Effector memory CD8-positive, alpha-beta T cell (primary cell): ENCODE measurements around the gene SDHB.
"Not testable (repeated sequence)": the region's sequence is repeated elsewhere in the genome, so short reads cannot be mapped to it uniquely, and the experiment has no call there.

Source experiments
- ATAC-seq: fragments of 150-1000 bp; cut with Tn5 transposase; replicated peaks from 2 replicates; pipeline ENCODE4 v1.10.0; 2021; ENCODE audit warnings: mild to moderate bottlenecking, moderate library complexity
- DNase-seq, 3 experiments: peaks; one replicate each; pipeline ENCODE4 v3.0.0; 2021
- H3K27ac Mint-ChIP-seq, 2 donors: one replicate each; pipeline ENCODE4 v1.8.0; 2022; ENCODE audit warnings: mild to moderate bottlenecking in 2 of 2, mixed read lengths in 2 of 2, moderate library complexity in 2 of 2
- H3K27me3 Mint-ChIP-seq, 2 donors: one replicate each; pipeline ENCODE4 v1.8.0; 2022; ENCODE audit warnings: mixed read lengths in 2 of 2
- H3K36me3 Mint-ChIP-seq: one replicate; pipeline ENCODE4 v1.8.0; 2022; ENCODE audit warnings: mild to moderate bottlenecking, moderate library complexity, mixed read lengths; ENCODE audit not compliant: insufficient read depth
- H3K4me1 Mint-ChIP-seq, 2 donors: one replicate each; pipeline ENCODE4 v1.8.0; 2022; ENCODE audit warnings: low read depth in 2 of 2, mixed read lengths in 2 of 2
- H3K4me3 Mint-ChIP-seq, 2 donors: one replicate each; pipeline ENCODE4 v1.8.0; 2022; ENCODE audit warnings: mild to moderate bottlenecking in 2 of 2, mixed read lengths in 2 of 2, moderate library complexity in 2 of 2
- H3K9me3 Mint-ChIP-seq, 2 donors: one replicate each; pipeline ENCODE4 v1.8.0; 2022; ENCODE audit warnings: mixed read lengths in 2 of 2

Gene SDHB

DNA sequence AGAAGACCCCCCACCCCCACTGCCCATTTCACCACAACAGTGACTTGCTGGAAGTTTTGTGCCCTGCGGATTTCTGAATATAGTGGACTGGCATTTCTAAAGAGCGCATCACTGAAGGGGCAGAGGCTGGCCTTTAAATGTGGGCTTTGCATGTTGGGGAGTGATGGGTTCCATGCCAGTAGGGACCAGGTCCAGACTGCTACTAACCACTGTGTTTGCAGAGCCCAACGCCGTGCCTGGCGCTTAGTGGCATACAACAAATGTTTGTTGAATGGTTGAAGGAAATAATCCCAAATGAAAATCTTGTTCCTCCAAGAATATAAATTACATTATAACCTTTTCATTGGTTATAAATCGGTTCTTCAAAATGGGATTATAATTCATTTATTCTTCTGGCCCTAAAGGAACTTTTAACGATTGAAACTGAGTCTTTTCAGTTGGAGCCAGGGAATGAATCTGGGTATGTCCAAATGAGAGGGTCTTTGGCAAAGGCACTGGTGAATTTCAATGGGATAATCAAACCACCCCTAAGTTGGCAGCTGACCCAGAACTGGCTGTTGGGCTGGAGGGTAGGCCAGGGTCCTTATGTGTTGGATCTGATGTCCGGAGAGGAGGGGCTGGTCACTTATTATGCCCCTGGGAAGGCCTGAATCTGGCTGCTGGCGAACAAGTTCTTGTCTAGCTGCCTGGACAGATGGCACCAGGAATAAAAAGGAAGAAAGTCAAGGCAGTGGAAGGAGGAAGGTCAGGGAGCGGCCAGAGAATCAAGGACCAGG lies 13.8 kb upstream of the SDHB start:
- ATAC-seq (no peak), DNase-seq (no peak)
- no peaks in the 10 kb centered on the region for H3K9me3 Mint-ChIP-seq
- H3K27me3 Mint-ChIP-seq: no peaks in the 10 kb centered on the region
- H3K4me1 Mint-ChIP-seq: no peaks in the 10 kb centered on the region
- H3K27ac Mint-ChIP-seq: no peak overlapping the region
- no peak overlapping the region for H3K4me3 Mint-ChIP-seq
- H3K36me3 Mint-ChIP-seq: no peaks in the 10 kb centered on the region

DNA sequence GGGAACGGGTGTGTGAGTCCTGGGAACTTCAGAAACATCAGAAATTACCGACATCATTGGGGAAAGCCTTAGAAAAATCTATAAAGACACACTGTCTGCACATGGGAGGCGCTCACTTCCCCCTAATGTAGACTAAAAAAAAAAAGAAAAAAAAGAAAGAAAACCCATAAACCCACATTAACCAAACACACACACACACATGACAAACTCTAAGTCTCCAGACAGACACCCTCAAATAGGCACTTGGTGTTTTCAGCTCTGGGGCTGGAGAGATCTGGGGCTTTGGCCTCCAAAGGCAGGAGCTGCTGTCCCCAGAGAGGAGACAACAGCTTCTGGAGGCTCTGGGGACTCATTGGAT lies 13.2 kb upstream of the SDHB start:
- Mint-ChIP-seq H3K27me3 (peaks cover 1 to 3% of the 10 kb centered on the region in 2 donors), H3K4me1 (no peaks in the 10 kb centered on the region), H3K9me3 (no peaks in the 10 kb centered on the region), H3K27ac (no peak overlapping the region), H3K4me3 (no peak overlapping the region), H3K36me3 (no peaks in the 10 kb centered on the region)
- DNase-seq (no peak), ATAC-seq (no peak)

DNA sequence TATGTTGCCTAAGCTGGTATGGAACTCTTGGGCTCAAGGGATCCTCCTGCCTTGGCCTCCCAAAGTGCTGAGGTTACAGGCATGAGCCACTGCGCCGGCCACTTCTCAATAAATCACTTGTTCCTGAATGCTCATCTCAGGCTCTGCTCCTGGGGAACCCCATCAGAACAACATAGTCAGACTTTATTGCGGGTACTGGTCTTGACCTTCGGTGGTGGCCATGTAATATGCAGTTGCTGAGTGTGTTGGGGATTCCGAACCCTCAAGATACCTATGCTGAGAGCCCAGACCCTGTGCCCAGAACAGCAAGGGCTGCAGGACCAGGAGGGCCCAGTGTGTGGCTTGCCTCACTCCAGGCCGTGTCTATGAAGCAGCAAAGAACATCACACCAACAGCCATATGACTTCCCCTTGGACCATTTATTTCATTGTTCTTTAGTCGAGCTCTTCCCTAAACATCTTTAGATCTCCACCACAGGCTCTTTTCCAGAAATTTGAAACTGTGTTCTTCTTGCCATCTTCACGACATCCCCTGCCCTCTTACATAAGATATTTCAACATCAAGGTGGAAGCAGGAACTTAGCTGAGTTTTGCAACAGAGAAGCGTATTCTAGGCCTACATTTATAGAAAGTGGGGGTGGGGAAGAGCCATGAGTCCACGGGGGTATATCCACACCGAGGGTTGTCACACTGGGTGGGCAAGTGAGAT lies 12.7 kb upstream of the SDHB start:
- Mint-ChIP-seq H3K36me3 (no peaks in the 10 kb centered on the region), H3K4me1 (no peaks in the 10 kb centered on the region), H3K27ac (no peak overlapping the region), H3K27me3 (peaks cover 6 to 8% of the 10 kb centered on the region in 2 donors), H3K4me3 (no peak overlapping the region), H3K9me3 (no peaks in the 10 kb centered on the region)
- no peak for DNase-seq
- no peak for ATAC-seq

- Mint-ChIP-seq H3K4me3 (no peak overlapping the region), H3K36me3 (no peaks in the 10 kb centered on the region), H3K27ac (no peak overlapping the region), H3K27me3 (peaks cover 8 to 10% of the 10 kb centered on the region in 2 donors), H3K4me1 (no peaks in the 10 kb centered on the region), H3K9me3 (no peaks in the 10 kb centered on the region)
- ATAC-seq (no peak), DNase-seq (no peak)
Measured at GRCh38 chr1:17065666-17066065, 11.8 kb upstream of the SDHB start.

GRCh38 chr1:17062751-17063150 lies 8.9 kb upstream of the SDHB start:
- H3K9me3 Mint-ChIP-seq, H3K36me3 Mint-ChIP-seq, H3K4me1 Mint-ChIP-seq, H3K4me3 Mint-ChIP-seq, DNase-seq, ATAC-seq, H3K27ac Mint-ChIP-seq: not testable (repeated sequence)
- H3K27me3 Mint-ChIP-seq: peaks cover 8 to 19% of the 10 kb centered on the region in 2 donors

- ATAC-seq: no peak
Measured at GRCh38 chr1:17061892-17062291, 8.1 kb upstream of the SDHB start.

GRCh38 chr1:17061486-17061885 lies 7.7 kb upstream of the SDHB start:
- ATAC-seq (no peak), DNase-seq (no peak)
- Mint-ChIP-seq H3K9me3 (no peaks in the 10 kb centered on the region), H3K4me1 (peaks cover 0 to 2% of the 10 kb centered on the region in 2 donors), H3K36me3 (no peaks in the 10 kb centered on the region), H3K4me3 (no peak overlapping the region), H3K27ac (no peak overlapping the region), H3K27me3 (peaks cover 8 to 19% of the 10 kb centered on the region in 2 donors)

More at GRCh38 chr1:17061892-17062291, 8.1 kb upstream of the SDHB start:
- Mint-ChIP-seq H3K27ac (no peak overlapping the region), H3K4me1 (peaks cover 0 to 2% of the 10 kb centered on the region in 2 donors), H3K27me3 (peaks cover 8 to 19% of the 10 kb centered on the region in 2 donors), H3K4me3 (no peak overlapping the region), H3K9me3 (no peaks in the 10 kb centered on the region), H3K36me3 (no peaks in the 10 kb centered on the region)
- DNase-seq: no peak

DNA sequence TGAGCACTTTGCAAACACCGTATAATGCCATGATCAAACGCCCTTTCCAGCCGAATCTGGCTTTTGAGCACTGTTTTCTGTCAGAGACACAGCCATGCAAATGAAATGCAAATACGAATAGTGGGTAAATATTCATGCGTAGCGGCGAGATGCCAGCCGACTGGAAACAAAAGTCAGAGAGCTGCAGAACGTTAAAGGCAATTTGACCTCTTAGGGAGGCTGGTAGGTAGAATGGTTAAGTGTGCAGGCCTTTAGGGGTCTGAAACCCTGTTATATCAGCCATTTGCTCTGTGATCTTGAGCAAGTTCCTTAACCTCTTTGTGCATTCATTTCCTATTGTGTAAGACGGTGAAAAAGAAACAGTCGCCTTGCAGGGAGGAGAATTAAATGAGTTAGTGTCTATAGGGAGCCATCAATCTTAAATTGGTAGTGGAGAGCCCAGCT lies 6.5 kb upstream of the SDHB start:
- ATAC-seq: no peak
- Mint-ChIP-seq H3K4me3 (no peak overlapping the region), H3K9me3 (no peaks in the 10 kb centered on the region), H3K27me3 (peaks cover 8 to 19% of the 10 kb centered on the region in 2 donors), H3K27ac (no peak overlapping the region), H3K4me1 (peaks cover 0 to 2% of the 10 kb centered on the region in 2 donors), H3K36me3 (no peaks in the 10 kb centered on the region)
- DNase-seq: no peak

DNA sequence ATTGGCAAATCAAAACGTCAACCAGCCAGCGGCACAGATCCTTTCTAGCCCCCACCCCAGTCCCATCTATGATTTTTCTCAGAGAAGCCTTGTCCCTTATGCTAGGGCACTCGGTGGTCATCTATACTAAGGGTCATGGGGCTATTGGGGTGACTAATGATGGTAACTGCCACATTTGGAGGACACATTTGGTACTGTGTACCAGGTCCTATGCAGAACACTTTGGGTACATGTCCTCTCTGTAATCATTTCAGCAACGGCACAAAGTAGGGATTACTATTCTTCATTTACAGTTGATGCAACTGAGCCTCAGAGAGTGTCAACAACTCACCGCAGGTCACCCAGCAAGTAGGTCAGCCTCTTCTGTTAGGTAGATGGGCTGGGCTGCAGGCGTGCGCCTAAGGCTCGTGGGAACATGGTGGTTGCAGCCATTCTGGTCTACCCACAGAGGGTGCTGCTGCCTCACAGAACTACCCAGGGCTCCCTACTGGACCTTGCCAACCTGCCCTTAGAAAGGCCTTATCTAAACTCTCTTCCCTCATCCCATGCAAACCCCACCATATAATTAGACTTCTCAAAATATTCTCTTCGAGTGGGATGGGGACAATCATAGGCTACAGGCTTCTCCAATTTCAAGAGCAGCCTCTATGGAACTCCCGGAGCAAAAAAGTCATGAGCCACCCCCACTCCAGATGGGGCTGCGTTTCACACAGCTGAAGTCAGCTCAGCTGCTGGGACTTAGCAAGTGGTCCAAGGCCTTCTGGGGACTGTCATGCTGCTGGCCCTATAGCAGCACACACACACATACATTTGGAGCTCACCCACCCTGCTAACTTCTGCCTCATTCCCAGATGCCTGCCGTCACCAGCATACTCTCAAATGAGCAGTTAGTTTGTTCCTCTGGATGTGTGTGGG lies 5.8 kb upstream of the SDHB start:
- Mint-ChIP-seq H3K4me1 (peaks cover 0 to 2% of the 10 kb centered on the region in 2 donors), H3K36me3 (no peaks in the 10 kb centered on the region), H3K4me3 (no peak overlapping the region), H3K27me3 (peaks cover 8 to 19% of the 10 kb centered on the region in 2 donors), H3K9me3 (no peaks in the 10 kb centered on the region), H3K27ac (no peak overlapping the region)
- DNase-seq: peak; percentile 9 to 34 (median 21)
- peak; percentile 98 for ATAC-seq

DNA sequence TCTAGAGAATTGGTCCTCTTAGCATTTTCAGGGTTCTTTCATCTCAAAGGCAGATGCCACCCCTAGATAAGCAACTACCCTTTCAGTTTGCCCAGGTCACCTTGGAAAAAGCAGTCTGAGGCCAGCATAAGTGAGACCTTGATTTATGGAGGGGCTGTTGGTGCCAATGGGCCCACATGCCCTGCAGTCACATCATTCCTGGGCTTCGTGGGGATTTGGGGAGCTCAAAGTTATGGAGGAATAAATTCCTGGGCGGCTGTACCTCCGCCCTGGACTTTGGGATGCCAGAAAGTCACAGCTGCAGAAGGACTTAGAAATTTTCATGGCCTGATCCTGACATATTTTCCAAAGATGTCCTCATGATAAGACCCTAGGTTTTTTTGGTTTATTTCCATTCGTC lies 2.7 kb upstream of the SDHB start:
- peaks cover 11% of the 10 kb centered on the region for H3K36me3 Mint-ChIP-seq
- DNase-seq (no peak), ATAC-seq (no peak)
- H3K4me3 Mint-ChIP-seq: no peak overlapping the region
- no peak overlapping the region for H3K27ac Mint-ChIP-seq
- H3K4me1 Mint-ChIP-seq: peaks cover 9 to 12% of the 10 kb centered on the region in 2 donors
- no peaks in the 10 kb centered on the region for H3K9me3 Mint-ChIP-seq
- H3K27me3 Mint-ChIP-seq: peaks cover 2 to 11% of the 10 kb centered on the region in 2 donors

DNA sequence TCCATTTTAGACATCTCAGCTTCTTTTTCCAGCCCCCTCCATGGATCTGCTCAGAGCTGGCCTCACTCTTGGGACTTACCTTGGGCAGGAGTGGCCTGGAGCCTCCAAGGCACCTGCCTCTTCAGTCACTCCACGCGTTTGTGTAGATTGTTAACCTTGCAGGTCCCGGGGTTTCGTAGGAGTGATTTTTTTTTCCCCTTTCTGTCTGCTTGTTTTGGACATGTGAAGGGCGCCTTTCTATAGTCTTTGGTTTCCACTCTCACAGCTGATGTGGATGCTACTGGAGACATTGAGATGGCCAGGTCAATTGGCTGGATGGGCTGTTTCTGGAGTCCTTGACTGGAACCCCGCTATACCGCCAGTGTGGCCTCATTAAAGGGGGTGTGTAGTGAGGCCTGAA lies 2.0 kb upstream of the SDHB start:
- DNase-seq: no peak
- no peak overlapping the region for H3K27ac Mint-ChIP-seq
- peaks cover 16 to 17% of the 10 kb centered on the region in 2 donors for H3K4me1 Mint-ChIP-seq
- H3K9me3 Mint-ChIP-seq: no peaks in the 10 kb centered on the region
- no peak for ATAC-seq
- peaks cover 0 to 9% of the 10 kb centered on the region in 2 donors for H3K27me3 Mint-ChIP-seq
- peaks cover 12% of the 10 kb centered on the region for H3K36me3 Mint-ChIP-seq
- peak overlapping the region; percentile 10 to 98 for H3K4me3 Mint-ChIP-seq

DNA sequence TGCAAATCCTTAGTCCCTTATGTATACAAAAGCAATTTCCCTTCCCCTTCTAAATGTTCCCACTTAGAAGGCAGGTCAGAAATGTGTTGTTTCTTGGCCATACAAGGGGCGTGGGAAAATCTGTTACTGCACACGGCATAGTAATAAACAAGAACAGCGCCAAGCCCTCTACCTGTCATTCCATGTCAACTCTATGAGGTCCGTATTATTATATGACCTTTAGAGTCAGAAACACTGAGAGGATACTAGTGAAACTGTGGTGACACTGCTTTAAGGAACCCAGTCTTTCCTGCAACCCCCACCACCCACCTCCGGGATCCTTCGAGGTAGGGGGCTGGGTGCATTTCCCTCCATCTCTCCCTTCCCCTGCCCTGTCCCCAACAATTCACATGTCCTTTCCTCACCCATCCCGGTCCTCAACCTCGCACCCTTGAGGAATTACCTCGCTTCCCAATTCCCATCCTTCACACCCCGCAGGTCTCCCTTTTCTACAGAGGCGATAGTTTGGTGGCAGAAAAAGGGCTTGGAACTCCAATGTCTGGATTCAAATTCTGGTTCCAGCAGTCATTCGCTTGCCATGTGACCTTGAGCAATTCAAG lies 647 bp downstream of the SDHB start:
- Mint-ChIP-seq H3K4me1 (peaks cover 14 to 17% of the 10 kb centered on the region in 2 donors), H3K9me3 (no peaks in the 10 kb centered on the region), H3K36me3 (peaks cover 35% of the 10 kb centered on the region), H3K27me3 (no peaks in the 10 kb centered on the region), H3K4me3 (peak overlapping the region; percentile 98 to 99), H3K27ac (peak overlapping the region; percentile 98)
- no peak for ATAC-seq
- DNase-seq: no peak

DNA sequence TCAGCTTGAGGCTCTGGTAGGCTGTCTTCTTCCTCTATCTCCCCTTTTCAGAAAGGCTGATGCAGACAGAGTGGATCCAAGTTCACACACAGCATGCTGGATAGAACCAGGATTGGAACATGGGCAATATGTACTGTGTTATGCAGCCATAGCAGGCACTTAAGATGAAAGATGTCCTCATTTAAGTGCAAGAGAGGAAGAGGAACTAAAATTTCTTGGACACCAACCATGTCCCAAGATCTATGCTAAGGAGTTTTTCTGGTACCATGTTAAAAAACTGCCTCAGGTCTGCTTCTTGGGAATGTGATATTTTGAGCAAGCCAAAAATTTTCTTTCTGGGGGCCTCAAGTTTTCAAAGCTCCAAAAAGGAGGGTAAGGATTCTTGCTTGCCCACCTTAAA lies 1.2 kb downstream of the SDHB start:
- ATAC-seq: no peak
- peaks cover 35% of the 10 kb centered on the region for H3K36me3 Mint-ChIP-seq
- no peak for DNase-seq
- peaks cover 14 to 21% of the 10 kb centered on the region in 2 donors for H3K4me1 Mint-ChIP-seq
- peak overlapping the region; percentile 98 to 99 for H3K4me3 Mint-ChIP-seq
- H3K27me3 Mint-ChIP-seq: no peaks in the 10 kb centered on the region
- H3K27ac Mint-ChIP-seq: peak overlapping the region in 1 of 2 donors; percentile 98
- H3K9me3 Mint-ChIP-seq: no peaks in the 10 kb centered on the region
